Tibial artery (tissue), 4 donors: ENCODE measurements around the gene SNTG2.

Source experiments
- DNase-seq, 2 donors: peaks; one replicate each; pipeline ENCODE4 v3.0.0-alpha.2; 2019
- H3K27ac ChIP-seq, 2 donors: fragments of 200-600 bp; sonication (generic) in 1 of 2; 1 replicate in 1 of 2; 2 replicates in 1 of 2; pipeline ENCODE4 v1.5.1; 2018 to 2019; ENCODE audit warnings: mild to moderate bottlenecking in 1 of 2
- H3K27me3 ChIP-seq, 2 donors: fragments of 200-600 bp; sonication (generic) in 1 of 2; one replicate each; pipeline versions ENCODE4 v1.5.1 to v1.6.0; 2016 to 2019
- H3K36me3 ChIP-seq, 3 donors: fragments of 200-600 bp; sonication (generic) in 2 of 3; one replicate each; pipeline ENCODE4 v1.5.1; 2016 to 2019; ENCODE audit warnings: mild to moderate bottlenecking in 2 of 3
- H3K4me1 ChIP-seq, 4 donors: fragments of 200-600 bp; sonication (generic) in 2 of 4; 1 replicate in 3 of 4; 2 replicates in 1 of 4; pipeline ENCODE4 v1.5.1; 2016 to 2019
- H3K4me3 ChIP-seq, 2 donors: fragments of 200-600 bp; sonication (generic) in 1 of 2; 1 replicate in 1 of 2; 2 replicates in 1 of 2; pipeline ENCODE4 v1.5.1; 2018 to 2019; ENCODE audit warnings: mild to moderate bottlenecking in 2 of 2
- H3K9me3 ChIP-seq, 3 donors: fragments of 200-600 bp; sonication (generic) in 1 of 3; one replicate each; pipeline ENCODE4 v1.5.1; 2016 to 2019
- CTCF ChIP-seq, 2 experiments: fragments of 200-600 bp in 1 of 2; fragments of 450-650 bp in 1 of 2; IDR thresholded peaks; one replicate each; pipeline ENCODE4 v1.5.1; 2017 to 2019; ENCODE audit warnings: antibody characterized with exemption in 2 of 2, mild to moderate bottlenecking in 1 of 2, moderate library complexity in 1 of 2
- intact Hi-C: fragments of 100-400 bp; cut with DNase I; formaldehyde crosslinking; loops from one replicate; pipeline ENCODE4 v1.15.0; 2023; ENCODE audit warnings: low total_unique reads

SNTG2 gene

GRCh38 chr2:1246991-1247390, 296.3 kb downstream of the SNTG2 start:
- intact Hi-C loops: no loop called here
- H3K36me3 ChIP-seq: no peaks in the 10 kb centered on the region
- TF ChIP-seq CTCF (IDR thresholded peaks at IDR 0.05): no peak
- no peaks in the 10 kb centered on the region for H3K4me1 ChIP-seq
- no peaks in the 10 kb centered on the region for H3K9me3 ChIP-seq
- no peak for DNase-seq
- peaks cover 0 to 5% of the 10 kb centered on the region in 2 donors for H3K27me3 ChIP-seq
- no peak overlapping the region for H3K27ac ChIP-seq
- no peak overlapping the region for H3K4me3 ChIP-seq

GRCh38 chr2:1248187-1248586, 297.5 kb downstream of the SNTG2 start:
- H3K4me1 ChIP-seq: no peaks in the 10 kb centered on the region
- intact Hi-C loops: no loop called here

GRCh38 chr2:1249897-1250687, 299.4 kb downstream of the SNTG2 start:
- Histone ChIP-seq H3K27me3 (peaks cover 0 to 7% of the 10 kb centered on the region in 2 donors), H3K9me3 (no peaks in the 10 kb centered on the region), H3K27ac (no peak overlapping the region), H3K4me3 (no peak overlapping the region), H3K36me3 (no peaks in the 10 kb centered on the region), H3K4me1 (no peaks in the 10 kb centered on the region)
- intact Hi-C loops: no loop called here
- no peak for DNase-seq
- no peak for TF ChIP-seq CTCF (IDR thresholded peaks at IDR 0.05)

More at GRCh38 chr2:1248187-1248586, 297.5 kb downstream of the SNTG2 start:
- DNase-seq: no peak
- no peak for TF ChIP-seq CTCF (IDR thresholded peaks at IDR 0.05)
- Histone ChIP-seq H3K27ac (no peak overlapping the region), H3K9me3 (no peaks in the 10 kb centered on the region), H3K36me3 (no peaks in the 10 kb centered on the region), H3K4me3 (no peak overlapping the region), H3K27me3 (peaks cover 0 to 5% of the 10 kb centered on the region in 2 donors)

- Histone ChIP-seq H3K9me3 (no peaks in the 10 kb centered on the region), H3K36me3 (no peaks in the 10 kb centered on the region), H3K27ac (no peak overlapping the region), H3K4me1 (no peaks in the 10 kb centered on the region), H3K27me3 (peaks cover 0 to 8% of the 10 kb centered on the region in 2 donors), H3K4me3 (no peak overlapping the region)
- no peak for DNase-seq
- no peak for TF ChIP-seq CTCF (IDR thresholded peaks at IDR 0.05)
- intact Hi-C loops: no loop called here
These were observed 300.9 kb downstream of the SNTG2 start for GRCh38 chr2:1251520-1251919.

GRCh38 chr2:1253629-1254028, 303.0 kb downstream of the SNTG2 start:
- intact Hi-C loops: no loop called here

More at GRCh38 chr2:1253629-1254028, 303.0 kb downstream of the SNTG2 start:
- TF ChIP-seq CTCF (IDR thresholded peaks at IDR 0.05): no peak
- Histone ChIP-seq H3K27me3 (peaks cover 0 to 7% of the 10 kb centered on the region in 2 donors), H3K4me3 (no peak overlapping the region), H3K9me3 (no peaks in the 10 kb centered on the region), H3K36me3 (no peaks in the 10 kb centered on the region), H3K27ac (no peak overlapping the region), H3K4me1 (no peaks in the 10 kb centered on the region)
- DNase-seq: no peak
